Endothelial cell of umbilical vein (primary cell): ENCODE measurements around the gene CCDC66.

Experiments used
- EZH2 ChIP-seq: IDR thresholded peaks from 2 replicates; pipeline ENCODE4 v1.6.1; 2012; ENCODE audit warnings: borderline replicate concordance, low read depth, mild to moderate bottlenecking, moderate library complexity, low read length, inconsistent platforms; ENCODE audit not compliant: severe bottlenecking
- FOS ChIP-seq: IDR thresholded peaks from 2 replicates; pipeline ENCODE4 v1.6.1; 2011; ENCODE audit warnings: mild to moderate bottlenecking, low read length, moderate library complexity, borderline replicate concordance; ENCODE audit not compliant: insufficient read depth
- JUN ChIP-seq: IDR thresholded peaks from 2 replicates; pipeline ENCODE4 v1.6.1; 2011; ENCODE audit warnings: borderline replicate concordance, low read depth; ENCODE audit not compliant: insufficient read length, insufficient read depth
- MYC ChIP-seq: IDR thresholded peaks from one replicate; pipeline ENCODE4 v1.6.1; 2011; ENCODE audit warnings: mild to moderate bottlenecking, low read depth, low read length
- POLR2A ChIP-seq: IDR thresholded peaks from 2 replicates; pipeline ENCODE4 v1.6.1; 2012; ENCODE audit warnings: low read depth, mild to moderate bottlenecking, control low read depth, low read length
- POLR2AphosphoS5 ChIP-seq: IDR thresholded peaks from 2 replicates; pipeline ENCODE4 v1.6.1; 2012; ENCODE audit warnings: low read depth, mild to moderate bottlenecking, control low read depth, low read length, moderate library complexity; ENCODE audit not compliant: insufficient read depth
- TF ChIP-seq, protein P1 (sequence below), 2 donors: IDR thresholded peaks; 1 replicate in 1 of 2; 2 replicates in 1 of 2; pipeline ENCODE4 v1.5.1; 2011; ENCODE audit warnings: low read length in 2 of 2, mild to moderate bottlenecking in 2 of 2, moderate library complexity in 2 of 2, control low read depth in 1 of 2, inconsistent platforms in 1 of 2, low read depth in 1 of 2; ENCODE audit not compliant: insufficient read depth in 1 of 2; ENCODE audit errors: extremely low read depth in 1 of 2
- TF ChIP-seq, protein P2 (sequence below): IDR thresholded peaks from 2 replicates; pipeline ENCODE4 v1.6.1; 2011; ENCODE audit not compliant: insufficient read depth, insufficient read length

DNA sequence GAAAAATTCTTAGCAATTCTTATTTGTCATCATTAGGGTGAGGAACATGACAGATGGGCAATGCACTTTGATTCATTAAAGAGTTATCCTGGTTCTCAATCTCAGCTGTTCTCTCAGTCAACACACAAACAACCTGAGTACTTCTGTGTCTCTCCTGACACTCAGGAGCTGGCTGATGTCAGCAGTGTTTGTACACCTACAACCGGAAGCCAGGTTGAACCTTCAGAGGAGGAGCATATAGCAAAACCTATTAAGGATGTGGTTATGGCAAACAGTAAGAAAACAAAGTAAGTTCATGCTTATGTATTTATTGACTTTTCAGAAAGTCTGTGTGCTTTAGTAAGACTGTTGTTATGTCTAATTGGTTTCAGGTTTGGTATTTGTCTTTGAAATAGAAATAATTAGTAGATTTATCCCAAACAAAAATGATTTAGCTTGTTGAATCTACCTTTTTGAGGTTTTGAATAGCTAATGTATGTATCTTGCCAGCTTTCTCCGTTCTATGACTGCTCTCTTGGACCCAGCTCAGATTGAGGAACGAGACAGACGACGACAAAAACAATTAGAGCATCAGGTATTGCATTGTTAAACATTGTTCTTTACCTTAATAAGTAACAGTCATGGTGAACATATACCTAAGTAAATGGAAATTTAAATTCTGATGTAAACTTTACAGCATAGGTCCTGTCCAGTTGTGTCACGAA is 36.6 kb downstream of the CCDC66 start:
- TF ChIP-seq EZH2, result no peak
- TF ChIP-seq POLR2AphosphoS5, result no peak
- TF ChIP-seq, protein P1, sequence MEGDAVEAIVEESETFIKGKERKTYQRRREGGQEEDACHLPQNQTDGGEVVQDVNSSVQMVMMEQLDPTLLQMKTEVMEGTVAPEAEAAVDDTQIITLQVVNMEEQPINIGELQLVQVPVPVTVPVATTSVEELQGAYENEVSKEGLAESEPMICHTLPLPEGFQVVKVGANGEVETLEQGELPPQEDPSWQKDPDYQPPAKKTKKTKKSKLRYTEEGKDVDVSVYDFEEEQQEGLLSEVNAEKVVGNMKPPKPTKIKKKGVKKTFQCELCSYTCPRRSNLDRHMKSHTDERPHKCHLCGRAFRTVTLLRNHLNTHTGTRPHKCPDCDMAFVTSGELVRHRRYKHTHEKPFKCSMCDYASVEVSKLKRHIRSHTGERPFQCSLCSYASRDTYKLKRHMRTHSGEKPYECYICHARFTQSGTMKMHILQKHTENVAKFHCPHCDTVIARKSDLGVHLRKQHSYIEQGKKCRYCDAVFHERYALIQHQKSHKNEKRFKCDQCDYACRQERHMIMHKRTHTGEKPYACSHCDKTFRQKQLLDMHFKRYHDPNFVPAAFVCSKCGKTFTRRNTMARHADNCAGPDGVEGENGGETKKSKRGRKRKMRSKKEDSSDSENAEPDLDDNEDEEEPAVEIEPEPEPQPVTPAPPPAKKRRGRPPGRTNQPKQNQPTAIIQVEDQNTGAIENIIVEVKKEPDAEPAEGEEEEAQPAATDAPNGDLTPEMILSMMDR (IDR thresholded peaks at IDR 0.05; ENCODE audit: extremely low read depth in 1 of 2, insufficient read depth in 1 of 2, low read depth in 1 of 2, low read length in 2 of 2), result no peak
- TF ChIP-seq POLR2A, result no peak
- TF ChIP-seq, protein P2, sequence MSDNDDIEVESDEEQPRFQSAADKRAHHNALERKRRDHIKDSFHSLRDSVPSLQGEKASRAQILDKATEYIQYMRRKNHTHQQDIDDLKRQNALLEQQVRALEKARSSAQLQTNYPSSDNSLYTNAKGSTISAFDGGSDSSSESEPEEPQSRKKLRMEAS, result no peak
- no peak for TF ChIP-seq FOS
- no peak for TF ChIP-seq JUN
- no peak for TF ChIP-seq MYC
